Measurements from ENCODE around the gene CDKAL1. TPM values are rescaled to one million over a fixed set of nuclear protein-coding genes. Genes with fewer than 3 reads are reported as not detected.

Gene CDKAL1
- total and polyA plus RNA-seq, 2 donors, result 9.8 to 19.9 TPM

- Histone ChIP-seq H3K27ac (ENCODE audit: low read depth in 1 of 2, low read length in 1 of 2) (no peak overlapping the region), H3K36me3 (ENCODE audit: control insufficient read depth in 2 of 2, insufficient read depth in 2 of 2, low read length in 1 of 2) (no peaks in the 10 kb centered on the region), H3K4me1 (ENCODE audit: control insufficient read depth in 2 of 2, insufficient read depth in 2 of 2, low read length in 2 of 2) (no peaks in the 10 kb centered on the region), H3K27me3 (ENCODE audit: control insufficient read depth in 2 of 2, insufficient read depth in 1 of 2, low read length in 1 of 2) (no peaks in the 10 kb centered on the region), H3K4me3 (ENCODE audit: low read length in 2 of 2) (no peak overlapping the region), H3K9me3 (ENCODE audit: control insufficient read depth in 2 of 2, insufficient read depth in 1 of 2, low read length in 1 of 2) (no peaks in the 10 kb centered on the region)
- no peak for DNase-seq (ENCODE audit: low read depth in 6 of 9, low spot score in 9 of 9)
- 96% methylated on average over 6 of the region's 6 CpGs for WGBS
Measured at GRCh38 chr6:21149470-21149869, 615.2 kb downstream of the CDKAL1 start.

- Histone ChIP-seq H3K9me3 (ENCODE audit: control insufficient read depth in 2 of 2, insufficient read depth in 1 of 2, low read length in 1 of 2) (no peaks in the 10 kb centered on the region), H3K4me3 (ENCODE audit: low read length in 2 of 2) (no peak overlapping the region), H3K27ac (ENCODE audit: low read depth in 1 of 2, low read length in 1 of 2) (no peak overlapping the region), H3K36me3 (ENCODE audit: control insufficient read depth in 2 of 2, insufficient read depth in 2 of 2, low read length in 1 of 2) (no peaks in the 10 kb centered on the region), H3K4me1 (ENCODE audit: control insufficient read depth in 2 of 2, insufficient read depth in 2 of 2, low read length in 2 of 2) (no peaks in the 10 kb centered on the region), H3K27me3 (ENCODE audit: control insufficient read depth in 2 of 2, insufficient read depth in 1 of 2, low read length in 1 of 2) (no peaks in the 10 kb centered on the region)
- 94% methylated on average over 1 of the region's 1 CpG for WGBS
- no peak for DNase-seq (ENCODE audit: low read depth in 6 of 9, low spot score in 9 of 9)
Measured at GRCh38 chr6:21150667-21151066, 616.4 kb downstream of the CDKAL1 start.

GRCh38 chr6:21151119-21151518 lies 616.9 kb downstream of the CDKAL1 start:
- no peaks in the 10 kb centered on the region for H3K27me3 ChIP-seq (ENCODE audit: control insufficient read depth in 2 of 2, insufficient read depth in 1 of 2, low read length in 1 of 2)
- no peak overlapping the region for H3K4me3 ChIP-seq (ENCODE audit: low read length in 2 of 2)
- no peak for DNase-seq (ENCODE audit: low read depth in 6 of 9, low spot score in 9 of 9)
- H3K9me3 ChIP-seq (ENCODE audit: control insufficient read depth in 2 of 2, insufficient read depth in 1 of 2, low read length in 1 of 2), result no peaks in the 10 kb centered on the region
- no peak overlapping the region for H3K27ac ChIP-seq (ENCODE audit: low read depth in 1 of 2, low read length in 1 of 2)
- 97% methylated on average over 5 of the region's 5 CpGs for WGBS
- no peaks in the 10 kb centered on the region for H3K4me1 ChIP-seq (ENCODE audit: control insufficient read depth in 2 of 2, insufficient read depth in 2 of 2, low read length in 2 of 2)
- H3K36me3 ChIP-seq (ENCODE audit: control insufficient read depth in 2 of 2, insufficient read depth in 2 of 2, low read length in 1 of 2), result no peaks in the 10 kb centered on the region

GRCh38 chr6:21151530-21151929 lies 617.3 kb downstream of the CDKAL1 start:
- H3K4me3 ChIP-seq (ENCODE audit: low read length in 2 of 2), result no peak overlapping the region
- DNase-seq (ENCODE audit: low read depth in 6 of 9, low spot score in 9 of 9), result no peak
- H3K27me3 ChIP-seq (ENCODE audit: control insufficient read depth in 2 of 2, insufficient read depth in 1 of 2, low read length in 1 of 2), result no peaks in the 10 kb centered on the region
- H3K4me1 ChIP-seq (ENCODE audit: control insufficient read depth in 2 of 2, insufficient read depth in 2 of 2, low read length in 2 of 2), result no peaks in the 10 kb centered on the region
- no peak overlapping the region for H3K27ac ChIP-seq (ENCODE audit: low read depth in 1 of 2, low read length in 1 of 2)
- WGBS, result 97% methylated on average over 5 of the region's 5 CpGs
- H3K9me3 ChIP-seq (ENCODE audit: control insufficient read depth in 2 of 2, insufficient read depth in 1 of 2, low read length in 1 of 2), result no peaks in the 10 kb centered on the region
- no peaks in the 10 kb centered on the region for H3K36me3 ChIP-seq (ENCODE audit: control insufficient read depth in 2 of 2, insufficient read depth in 2 of 2, low read length in 1 of 2)

- no peaks in the 10 kb centered on the region for H3K36me3 ChIP-seq (ENCODE audit: control insufficient read depth in 2 of 2, insufficient read depth in 2 of 2, low read length in 1 of 2)
- H3K4me3 ChIP-seq (ENCODE audit: low read length in 2 of 2), result no peak overlapping the region
- no peak for DNase-seq (ENCODE audit: low read depth in 6 of 9, low spot score in 9 of 9)
- H3K4me1 ChIP-seq (ENCODE audit: control insufficient read depth in 2 of 2, insufficient read depth in 2 of 2, low read length in 2 of 2), result peaks cover 0 to 1% of the 10 kb centered on the region in 2 donors
- no peaks in the 10 kb centered on the region for H3K9me3 ChIP-seq (ENCODE audit: control insufficient read depth in 2 of 2, insufficient read depth in 1 of 2, low read length in 1 of 2)
- no peaks in the 10 kb centered on the region for H3K27me3 ChIP-seq (ENCODE audit: control insufficient read depth in 2 of 2, insufficient read depth in 1 of 2, low read length in 1 of 2)
- WGBS, result 96% methylated on average over 4 of the region's 4 CpGs
- H3K27ac ChIP-seq (ENCODE audit: low read depth in 1 of 2, low read length in 1 of 2), result no peak overlapping the region
Measured at GRCh38 chr6:21157186-21157929, 623.1 kb downstream of the CDKAL1 start.

- Histone ChIP-seq H3K4me1 (ENCODE audit: control insufficient read depth in 2 of 2, insufficient read depth in 2 of 2, low read length in 2 of 2) (peaks cover 0 to 6% of the 10 kb centered on the region in 2 donors), H3K27me3 (ENCODE audit: control insufficient read depth in 2 of 2, insufficient read depth in 1 of 2, low read length in 1 of 2) (no peaks in the 10 kb centered on the region), H3K27ac (ENCODE audit: low read depth in 1 of 2, low read length in 1 of 2) (no peak overlapping the region), H3K9me3 (ENCODE audit: control insufficient read depth in 2 of 2, insufficient read depth in 1 of 2, low read length in 1 of 2) (no peaks in the 10 kb centered on the region), H3K4me3 (ENCODE audit: low read length in 2 of 2) (no peak overlapping the region), H3K36me3 (ENCODE audit: control insufficient read depth in 2 of 2, insufficient read depth in 2 of 2, low read length in 1 of 2) (no peaks in the 10 kb centered on the region)
- DNase-seq (ENCODE audit: low read depth in 6 of 9, low spot score in 9 of 9), result no peak
- 99% methylated on average over 1 of the region's 1 CpG for WGBS
Measured at GRCh38 chr6:21158149-21158548, 623.9 kb downstream of the CDKAL1 start.

GRCh38 chr6:21158873-21159272 lies 624.6 kb downstream of the CDKAL1 start:
- Histone ChIP-seq H3K4me1 (ENCODE audit: control insufficient read depth in 2 of 2, insufficient read depth in 2 of 2, low read length in 2 of 2) (peaks cover 0 to 6% of the 10 kb centered on the region in 2 donors), H3K36me3 (ENCODE audit: control insufficient read depth in 2 of 2, insufficient read depth in 2 of 2, low read length in 1 of 2) (no peaks in the 10 kb centered on the region), H3K27me3 (ENCODE audit: control insufficient read depth in 2 of 2, insufficient read depth in 1 of 2, low read length in 1 of 2) (no peaks in the 10 kb centered on the region), H3K9me3 (ENCODE audit: control insufficient read depth in 2 of 2, insufficient read depth in 1 of 2, low read length in 1 of 2) (no peaks in the 10 kb centered on the region), H3K27ac (ENCODE audit: low read depth in 1 of 2, low read length in 1 of 2) (no peak overlapping the region), H3K4me3 (ENCODE audit: low read length in 2 of 2) (no peak overlapping the region)
- DNase-seq (ENCODE audit: low read depth in 6 of 9, low spot score in 9 of 9), result no peak
- 95% methylated on average over 1 of the region's 1 CpG for WGBS

- over 99% methylated on average over 3 of the region's 3 CpGs for WGBS
- no peaks in the 10 kb centered on the region for H3K9me3 ChIP-seq (ENCODE audit: control insufficient read depth in 2 of 2, insufficient read depth in 1 of 2, low read length in 1 of 2)
- no peaks in the 10 kb centered on the region for H3K27me3 ChIP-seq (ENCODE audit: control insufficient read depth in 2 of 2, insufficient read depth in 1 of 2, low read length in 1 of 2)
- peaks cover 2 to 9% of the 10 kb centered on the region in 2 donors for H3K4me1 ChIP-seq (ENCODE audit: control insufficient read depth in 2 of 2, insufficient read depth in 2 of 2, low read length in 2 of 2)
- no peaks in the 10 kb centered on the region for H3K36me3 ChIP-seq (ENCODE audit: control insufficient read depth in 2 of 2, insufficient read depth in 2 of 2, low read length in 1 of 2)
- no peak for DNase-seq (ENCODE audit: low read depth in 6 of 9, low spot score in 9 of 9)
- no peak overlapping the region for H3K27ac ChIP-seq (ENCODE audit: low read depth in 1 of 2, low read length in 1 of 2)
- H3K4me3 ChIP-seq (ENCODE audit: low read length in 2 of 2), result no peak overlapping the region
Measured at GRCh38 chr6:21159465-21159864, 625.2 kb downstream of the CDKAL1 start.

- Histone ChIP-seq H3K4me3 (ENCODE audit: low read length in 2 of 2) (no peak overlapping the region), H3K36me3 (ENCODE audit: control insufficient read depth in 2 of 2, insufficient read depth in 2 of 2, low read length in 1 of 2) (no peaks in the 10 kb centered on the region), H3K4me1 (ENCODE audit: control insufficient read depth in 2 of 2, insufficient read depth in 2 of 2, low read length in 2 of 2) (peaks cover 10 to 15% of the 10 kb centered on the region in 2 donors), H3K9me3 (ENCODE audit: control insufficient read depth in 2 of 2, insufficient read depth in 1 of 2, low read length in 1 of 2) (no peaks in the 10 kb centered on the region), H3K27ac (ENCODE audit: low read depth in 1 of 2, low read length in 1 of 2) (no peak overlapping the region), H3K27me3 (ENCODE audit: control insufficient read depth in 2 of 2, insufficient read depth in 1 of 2, low read length in 1 of 2) (no peaks in the 10 kb centered on the region)
- DNase-seq (ENCODE audit: low read depth in 6 of 9, low spot score in 9 of 9), result no peak
- 74% methylated on average over 4 of the region's 4 CpGs for WGBS
Measured at GRCh38 chr6:21161707-21162106, 627.5 kb downstream of the CDKAL1 start.

Data from thymus (tissue), 11 donors.